ENCODE results near the gene PDCD1.
"Not testable (repeated sequence)": the region's sequence is repeated elsewhere in the genome, so short reads cannot be mapped to it uniquely, and the experiment has no call there.

The PDCD1 gene

GRCh38 chr2:241877989-241878970, 19.6 kb upstream of the PDCD1 start:
- peak; percentile 81 for DNase-seq (ENCODE audit: low spot score)

- no peak for DNase-seq (ENCODE audit: low spot score)
Observed at GRCh38 chr2:241877197-241877685, 18.5 kb upstream of the PDCD1 start.

DNA sequence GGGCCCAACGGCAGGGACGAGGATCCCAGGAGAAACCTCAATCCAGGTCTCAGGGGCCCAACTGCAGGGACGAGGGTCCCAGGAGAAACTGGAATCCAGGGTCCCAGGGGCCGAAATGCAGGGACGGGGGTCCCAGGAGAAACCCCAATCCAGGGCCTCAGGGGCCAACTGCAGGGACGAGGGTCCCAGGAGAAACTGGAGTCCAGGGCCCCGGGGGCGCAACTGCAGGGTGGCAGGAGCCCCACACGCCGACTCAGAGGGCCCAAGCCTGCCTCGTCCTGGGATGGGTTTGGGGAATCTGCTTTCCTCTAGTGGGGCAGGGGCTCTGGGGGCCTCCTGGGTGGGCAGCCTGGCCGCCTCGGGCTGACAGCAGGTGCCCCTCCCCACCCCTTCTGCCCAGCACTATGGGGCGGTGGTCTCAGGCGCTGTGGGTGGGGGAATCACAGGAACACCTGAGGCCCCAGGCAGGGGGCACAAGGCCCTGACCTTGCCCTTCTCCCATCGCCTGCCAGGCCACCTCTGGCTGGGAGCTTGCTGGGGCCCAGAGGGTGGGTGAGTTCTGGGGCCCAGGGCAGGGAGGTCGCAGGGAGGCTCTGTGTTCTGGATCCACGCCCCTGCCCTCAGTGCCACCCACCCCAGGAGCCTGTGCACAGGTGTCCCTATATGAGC, 18.0 kb upstream of the PDCD1 start:
- DNase-seq (ENCODE audit: low spot score): no peak

GRCh38 chr2:241875754-241876527, 17.2 kb upstream of the PDCD1 start:
- not testable (repeated sequence) for DNase-seq (ENCODE audit: low spot score)

DNA sequence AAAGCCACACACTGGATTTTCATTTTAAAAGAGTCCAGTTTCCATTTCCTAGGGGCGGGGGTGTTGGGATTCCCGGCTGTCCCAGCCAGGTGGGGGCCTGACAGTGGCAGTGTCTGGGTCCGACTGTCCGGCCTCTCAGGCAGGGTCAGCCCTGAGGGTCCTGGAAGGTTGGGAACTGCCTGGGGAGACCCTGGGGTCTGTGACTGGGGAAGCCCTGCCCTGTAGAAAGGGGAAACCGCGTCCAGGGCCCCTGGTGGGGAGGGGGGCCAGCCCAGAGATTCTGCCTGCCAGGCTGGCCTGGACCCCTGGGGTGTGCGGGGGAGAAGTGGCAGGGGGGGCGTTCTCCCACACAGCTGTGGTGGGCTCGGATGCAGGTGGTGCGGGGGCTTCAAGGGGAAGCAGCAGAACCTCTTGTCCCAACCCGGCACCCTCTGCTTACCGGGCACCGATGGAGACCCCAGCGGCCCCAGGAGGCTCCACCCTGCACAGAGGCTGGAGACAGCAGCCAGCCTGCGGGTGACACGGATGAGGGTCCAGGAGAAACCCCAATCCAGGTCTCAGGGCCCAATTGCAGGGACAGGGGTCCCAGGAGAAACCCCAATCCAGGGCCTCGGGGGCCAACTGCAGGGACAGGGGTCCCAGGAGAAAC, 15.7 kb upstream of the PDCD1 start:
- no peak for DNase-seq (ENCODE audit: low spot score)

DNA sequence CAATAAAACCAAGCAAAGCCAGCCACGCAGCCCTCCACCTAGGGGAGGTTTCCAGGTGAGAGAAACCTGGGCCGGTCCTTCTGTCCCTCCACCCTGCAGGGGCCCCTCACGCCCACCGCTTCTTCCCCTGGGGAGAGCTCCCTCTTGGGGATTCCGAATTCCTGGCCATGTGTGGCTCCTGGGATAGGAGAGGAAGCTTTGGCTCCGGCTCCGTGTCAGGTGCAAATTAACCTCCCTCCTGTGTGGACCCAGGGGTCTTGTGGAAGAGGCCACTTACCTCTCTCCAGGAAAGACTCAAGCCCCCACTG, 15.1 kb upstream of the PDCD1 start:
- no peak for DNase-seq (ENCODE audit: low spot score)

DNA sequence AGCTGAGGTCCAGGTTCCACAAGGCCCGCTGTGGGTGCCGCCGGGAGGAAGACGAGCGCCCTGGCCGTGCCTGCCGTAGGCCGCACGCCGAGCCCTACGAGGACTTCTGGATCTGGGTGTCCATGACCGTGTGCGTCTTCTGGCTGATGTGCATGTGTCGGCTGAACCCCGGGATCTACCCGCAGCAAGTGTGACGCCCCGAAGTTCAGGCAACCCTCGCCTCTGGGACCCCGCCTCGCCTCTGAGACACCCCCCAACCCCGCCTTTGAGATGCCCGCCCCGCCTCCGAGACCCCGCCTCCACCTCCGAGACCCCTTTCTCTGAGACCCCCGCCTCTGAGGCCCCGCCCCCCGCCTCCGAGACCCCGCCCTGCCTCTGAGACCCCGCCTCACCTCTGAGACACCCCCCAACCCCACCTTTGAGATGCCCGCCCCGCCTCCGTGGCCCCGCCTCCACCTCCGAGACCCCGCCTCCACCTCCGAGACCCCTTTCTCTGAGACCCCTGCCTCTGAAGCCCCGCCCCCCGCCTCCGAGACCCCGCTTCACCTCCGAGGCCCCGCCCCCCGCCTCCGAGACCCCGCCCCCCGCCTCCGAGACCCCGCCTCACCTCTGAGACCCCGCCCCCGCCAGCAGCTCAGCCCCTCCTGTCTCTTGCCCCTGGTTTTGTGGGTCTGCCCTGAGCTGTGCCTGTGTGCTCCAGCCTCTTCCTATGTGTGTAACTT, 14.5 kb upstream of the PDCD1 start:
- DNase-seq (ENCODE audit: low spot score): no peak

DNA sequence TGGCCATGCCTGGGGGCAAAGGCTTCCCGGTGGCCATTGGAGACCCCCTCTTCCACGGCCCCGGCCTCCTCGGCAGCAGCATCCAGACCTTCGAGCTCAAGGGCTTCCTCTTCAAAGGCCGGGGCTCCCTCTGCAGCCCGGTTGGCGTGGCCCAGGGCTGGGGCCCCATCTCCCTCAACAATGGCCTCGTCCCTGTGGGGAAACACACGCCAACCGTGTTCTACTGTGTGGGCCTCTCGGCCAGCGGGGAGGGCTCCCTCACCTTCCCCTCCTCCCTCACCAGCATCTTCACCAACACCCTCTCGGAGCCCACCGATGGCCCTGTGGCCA, 13.6 kb upstream of the PDCD1 start:
- DNase-seq (ENCODE audit: low spot score): no peak

DNA sequence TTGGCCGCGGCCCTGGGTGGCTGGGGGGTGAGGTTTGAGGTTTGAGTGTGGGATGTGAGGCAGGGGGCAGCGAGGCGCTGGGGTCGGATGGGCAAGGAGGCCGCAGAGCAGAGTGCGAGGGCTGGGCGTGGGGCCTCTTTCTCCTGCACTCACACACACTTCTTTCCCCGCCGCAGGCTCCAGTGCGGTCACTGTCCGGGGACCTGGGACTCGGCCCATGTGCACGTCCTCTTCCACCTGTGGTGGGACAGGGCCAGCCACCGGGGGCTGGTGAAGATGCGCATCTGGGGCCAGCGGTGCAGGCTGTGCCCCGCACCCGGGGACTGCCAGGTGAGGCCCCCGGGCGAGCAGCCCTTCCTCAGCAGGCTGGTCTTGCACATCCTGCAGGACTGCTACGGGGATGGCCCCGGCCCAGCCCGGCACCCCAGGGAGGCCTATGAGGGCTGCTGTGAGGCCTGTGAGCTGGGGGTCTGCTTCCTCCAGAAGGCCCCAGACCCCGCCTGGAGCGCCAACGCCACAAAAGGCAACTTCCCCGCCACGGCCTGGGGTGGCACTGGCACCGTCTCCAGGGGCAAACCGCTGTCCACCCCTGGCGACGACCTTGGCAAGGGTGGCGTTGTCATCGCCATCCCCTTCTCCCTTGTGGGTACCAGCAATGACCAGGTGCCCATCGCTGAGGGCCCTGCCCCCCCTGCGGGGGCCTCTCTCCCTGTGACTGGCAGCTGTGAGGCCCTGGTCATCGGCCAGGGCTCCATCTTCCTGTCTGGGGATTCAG, 13.0 kb upstream of the PDCD1 start:
- DNase-seq (ENCODE audit: low spot score): no peak

DNA sequence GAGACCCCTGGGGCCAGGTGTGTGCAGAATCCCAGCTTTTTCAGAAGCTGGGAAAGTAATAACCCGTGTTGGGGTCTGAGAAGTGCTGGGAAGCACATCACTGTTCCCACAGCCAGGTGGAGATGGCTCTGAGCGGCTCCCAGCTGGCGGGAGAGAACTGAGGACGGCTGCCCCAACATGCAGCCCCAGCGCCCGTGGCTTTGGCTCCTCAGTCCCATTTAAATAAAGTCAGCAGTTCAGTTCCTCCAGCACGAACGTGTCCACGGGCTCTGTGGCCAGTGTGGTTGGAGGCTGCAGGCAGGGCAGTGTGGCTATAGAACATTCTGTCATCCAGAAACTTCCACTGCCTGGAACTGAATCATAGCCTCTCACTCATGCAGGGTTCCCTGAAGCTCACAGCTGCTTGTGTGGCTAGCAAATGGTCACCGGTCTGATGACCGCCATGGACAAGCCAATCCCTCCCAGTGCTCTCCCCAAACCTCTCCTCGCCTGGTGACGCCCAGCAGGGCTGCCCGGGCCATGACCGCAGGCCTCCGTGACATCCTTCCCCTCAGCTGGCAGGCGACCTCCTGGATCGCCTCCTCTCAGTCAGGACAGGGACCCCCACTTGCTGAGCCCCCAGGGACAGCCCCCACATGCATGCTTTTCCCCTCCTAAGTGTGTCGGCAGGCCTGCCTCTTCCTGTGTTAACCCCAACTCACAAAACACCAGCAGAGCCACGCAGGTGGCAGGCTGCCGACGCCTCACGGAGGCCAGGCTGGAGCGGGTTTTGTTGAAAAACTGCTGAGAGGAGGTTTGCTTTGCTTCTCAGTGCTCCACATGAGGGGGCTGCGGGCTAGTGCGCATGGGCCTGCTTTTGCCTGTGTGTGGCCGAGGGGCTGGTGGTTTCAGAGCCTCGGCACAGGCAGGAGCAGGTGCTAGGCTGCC, 12.2 kb upstream of the PDCD1 start:
- DNase-seq (ENCODE audit: low spot score): no peak

- DNase-seq (ENCODE audit: low spot score): no peak
Observed at GRCh38 chr2:241870081-241870541, 11.4 kb upstream of the PDCD1 start.

DNA sequence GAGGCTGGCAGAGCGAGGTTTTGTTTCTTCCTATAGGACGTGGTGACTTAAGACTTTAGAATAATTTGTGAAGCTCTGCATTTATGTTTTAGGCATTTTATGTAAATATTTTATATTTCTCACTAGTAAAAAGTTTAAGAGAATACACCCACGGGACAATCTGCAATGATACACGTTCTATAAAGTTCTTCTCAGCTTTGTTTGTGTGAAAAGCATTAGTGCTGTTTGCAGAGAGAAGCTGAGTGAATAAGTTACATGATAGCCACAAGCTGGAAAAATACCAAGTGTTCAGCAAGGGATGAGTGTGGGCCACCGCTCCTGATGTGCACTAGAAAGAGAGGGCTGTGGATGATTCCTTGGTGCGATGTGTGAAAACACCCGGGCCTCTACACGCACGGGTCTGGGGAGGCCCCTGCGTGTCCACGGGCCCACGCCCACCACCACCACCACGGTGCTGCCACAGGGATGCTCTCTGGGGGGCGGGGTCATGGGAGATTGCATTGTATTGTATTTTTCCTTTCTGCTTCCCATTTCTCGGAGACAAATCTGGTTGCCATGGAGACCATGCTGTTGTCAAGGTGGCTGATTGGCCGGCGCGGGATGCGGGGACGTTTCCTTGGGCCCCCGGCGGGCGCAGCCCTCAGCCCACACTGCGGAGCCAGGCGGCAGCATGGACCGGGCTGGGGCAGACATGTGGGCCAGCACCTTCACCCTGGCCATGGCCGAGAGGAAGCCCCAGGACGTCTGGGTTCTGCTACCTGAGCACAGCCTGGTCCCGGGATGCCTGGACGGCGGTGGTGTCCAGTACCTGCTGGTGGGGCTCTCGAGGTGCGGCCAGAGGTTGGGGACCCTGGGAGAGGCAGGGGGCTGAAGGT, 10.6 kb upstream of the PDCD1 start, which contains the start of gene RTP5:
RTP5 (plus strand) TSS at position 643 of the 875 bp plus-strand sequence; CDS start at position 671, 28 bp downstream.
- no peak for DNase-seq (ENCODE audit: low spot score)

DNA sequence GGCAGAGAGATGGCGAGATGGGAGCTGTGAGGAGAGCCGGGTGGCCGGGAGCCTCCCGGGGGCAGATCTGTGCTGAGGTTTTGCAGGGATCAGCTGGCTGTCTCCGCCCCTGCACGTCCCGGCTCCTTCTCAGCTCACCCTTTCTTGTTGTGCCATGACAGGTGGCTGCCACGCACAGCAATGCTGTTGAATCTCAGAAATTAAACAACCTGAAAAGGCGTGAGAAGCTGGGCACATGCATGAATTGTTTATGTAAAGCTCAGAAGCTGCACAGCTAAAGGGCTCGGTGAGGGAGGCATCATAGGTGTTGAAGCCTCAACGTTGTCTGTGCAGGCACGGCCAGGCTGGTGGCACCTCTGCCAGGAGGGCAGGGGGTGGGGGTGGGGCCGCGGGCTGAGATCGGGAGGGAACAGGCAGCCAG, 10.0 kb upstream of the PDCD1 start:
- DNase-seq (ENCODE audit: low spot score): no peak

- no peak for DNase-seq (ENCODE audit: low spot score)
Observed at GRCh38 chr2:241867776-241868420, 9.2 kb upstream of the PDCD1 start.

- DNase-seq (ENCODE audit: low spot score): no peak
Observed at GRCh38 chr2:241866790-241867645, 8.3 kb upstream of the PDCD1 start.

- DNase-seq (ENCODE audit: low spot score): no peak
Observed at GRCh38 chr2:241865957-241866789, 7.5 kb upstream of the PDCD1 start.

Data from activated CD4-positive, alpha-beta T cell treated with anti-CD3 and anti-CD28 coated beads, Interleukin-2, Interleukin-4, amounts not matched to agents 100 ng/mL and 50 ng/mL, durations not matched to agents 16 hours and 8 hours (primary cell).